ENCODE data around the gene KLHL29. TPM values are rescaled to one million over a fixed set of nuclear protein-coding genes. Genes with fewer than 3 reads are reported as not detected.

Gene KLHL29
- total and polyA plus RNA-seq, 2 experiments from 2014 or later: 1.5 to 6.5 TPM

GRCh38 chr2:23468474-23469141, 83.6 kb downstream of the KLHL29 start:
- Mint-ChIP-seq H3K4me3 (no peak overlapping the region), H3K36me3 (ENCODE audit: low read depth) (no peaks in the 10 kb centered on the region), H3K27me3 (ENCODE audit: insufficient read depth, low read depth, poor library complexity) (peaks cover 6% of the 10 kb centered on the region), H3K9me3 (no peaks in the 10 kb centered on the region; the same call in 2 of the 3 replicates), H3K4me1 (peaks cover 3% of the 10 kb centered on the region; the same call in 1 of the 3 replicates), H3K27ac (no peak overlapping the region)
- Histone ChIP-seq H3F3A (replicated peaks; ENCODE audit: low read depth) (no peaks in the 10 kb centered on the region), H3K79me2 (replicated peaks; ENCODE audit: insufficient read depth) (no peaks in the 10 kb centered on the region), H3K27ac (ENCODE audit: low read depth) (no peak overlapping the region), H3K4me1 (ENCODE audit: insufficient read depth) (no peaks in the 10 kb centered on the region), H2AFZ (no peak overlapping the region), H3K27me3 (ENCODE audit: insufficient read depth) (peaks cover 9% of the 10 kb centered on the region), H3K36me3 (ENCODE audit: insufficient read depth) (no peaks in the 10 kb centered on the region; the same call in 1 of the 2 replicates), H3K4me2 (no peak overlapping the region), H3K9me2 (ENCODE audit: insufficient read depth) (no peaks in the 10 kb centered on the region), H4K20me1 (replicated peaks; ENCODE audit: insufficient read depth) (no peaks in the 10 kb centered on the region; the same call in 1 of the 2 replicates), H3K4me3 (no peak overlapping the region)
- no peak; the same call in 2 of the 3 replicates for ATAC-seq
- DNase-seq (ENCODE audit: low spot score): no peak
- TF ChIP-seq EZH2 (IDR thresholded peaks at IDR 0.05; ENCODE audit: low read depth, unreplicated experiment) (no peak), NANOG (IDR thresholded peaks at IDR 0.05; ENCODE audit: borderline replicate concordance) (no peak), POLR2AphosphoS5 (IDR thresholded peaks at IDR 0.05; ENCODE audit: low read depth) (no peak), STAT1 (IDR thresholded peaks at IDR 0.05; ENCODE audit: unreplicated experiment) (no peak), EZH2phosphoT487 (IDR thresholded peaks at IDR 0.05; ENCODE audit: unreplicated experiment) (no peak), ETS1 (IDR thresholded peaks at IDR 0.05) (no peak)
- TF ChIP-seq, protein P1, sequence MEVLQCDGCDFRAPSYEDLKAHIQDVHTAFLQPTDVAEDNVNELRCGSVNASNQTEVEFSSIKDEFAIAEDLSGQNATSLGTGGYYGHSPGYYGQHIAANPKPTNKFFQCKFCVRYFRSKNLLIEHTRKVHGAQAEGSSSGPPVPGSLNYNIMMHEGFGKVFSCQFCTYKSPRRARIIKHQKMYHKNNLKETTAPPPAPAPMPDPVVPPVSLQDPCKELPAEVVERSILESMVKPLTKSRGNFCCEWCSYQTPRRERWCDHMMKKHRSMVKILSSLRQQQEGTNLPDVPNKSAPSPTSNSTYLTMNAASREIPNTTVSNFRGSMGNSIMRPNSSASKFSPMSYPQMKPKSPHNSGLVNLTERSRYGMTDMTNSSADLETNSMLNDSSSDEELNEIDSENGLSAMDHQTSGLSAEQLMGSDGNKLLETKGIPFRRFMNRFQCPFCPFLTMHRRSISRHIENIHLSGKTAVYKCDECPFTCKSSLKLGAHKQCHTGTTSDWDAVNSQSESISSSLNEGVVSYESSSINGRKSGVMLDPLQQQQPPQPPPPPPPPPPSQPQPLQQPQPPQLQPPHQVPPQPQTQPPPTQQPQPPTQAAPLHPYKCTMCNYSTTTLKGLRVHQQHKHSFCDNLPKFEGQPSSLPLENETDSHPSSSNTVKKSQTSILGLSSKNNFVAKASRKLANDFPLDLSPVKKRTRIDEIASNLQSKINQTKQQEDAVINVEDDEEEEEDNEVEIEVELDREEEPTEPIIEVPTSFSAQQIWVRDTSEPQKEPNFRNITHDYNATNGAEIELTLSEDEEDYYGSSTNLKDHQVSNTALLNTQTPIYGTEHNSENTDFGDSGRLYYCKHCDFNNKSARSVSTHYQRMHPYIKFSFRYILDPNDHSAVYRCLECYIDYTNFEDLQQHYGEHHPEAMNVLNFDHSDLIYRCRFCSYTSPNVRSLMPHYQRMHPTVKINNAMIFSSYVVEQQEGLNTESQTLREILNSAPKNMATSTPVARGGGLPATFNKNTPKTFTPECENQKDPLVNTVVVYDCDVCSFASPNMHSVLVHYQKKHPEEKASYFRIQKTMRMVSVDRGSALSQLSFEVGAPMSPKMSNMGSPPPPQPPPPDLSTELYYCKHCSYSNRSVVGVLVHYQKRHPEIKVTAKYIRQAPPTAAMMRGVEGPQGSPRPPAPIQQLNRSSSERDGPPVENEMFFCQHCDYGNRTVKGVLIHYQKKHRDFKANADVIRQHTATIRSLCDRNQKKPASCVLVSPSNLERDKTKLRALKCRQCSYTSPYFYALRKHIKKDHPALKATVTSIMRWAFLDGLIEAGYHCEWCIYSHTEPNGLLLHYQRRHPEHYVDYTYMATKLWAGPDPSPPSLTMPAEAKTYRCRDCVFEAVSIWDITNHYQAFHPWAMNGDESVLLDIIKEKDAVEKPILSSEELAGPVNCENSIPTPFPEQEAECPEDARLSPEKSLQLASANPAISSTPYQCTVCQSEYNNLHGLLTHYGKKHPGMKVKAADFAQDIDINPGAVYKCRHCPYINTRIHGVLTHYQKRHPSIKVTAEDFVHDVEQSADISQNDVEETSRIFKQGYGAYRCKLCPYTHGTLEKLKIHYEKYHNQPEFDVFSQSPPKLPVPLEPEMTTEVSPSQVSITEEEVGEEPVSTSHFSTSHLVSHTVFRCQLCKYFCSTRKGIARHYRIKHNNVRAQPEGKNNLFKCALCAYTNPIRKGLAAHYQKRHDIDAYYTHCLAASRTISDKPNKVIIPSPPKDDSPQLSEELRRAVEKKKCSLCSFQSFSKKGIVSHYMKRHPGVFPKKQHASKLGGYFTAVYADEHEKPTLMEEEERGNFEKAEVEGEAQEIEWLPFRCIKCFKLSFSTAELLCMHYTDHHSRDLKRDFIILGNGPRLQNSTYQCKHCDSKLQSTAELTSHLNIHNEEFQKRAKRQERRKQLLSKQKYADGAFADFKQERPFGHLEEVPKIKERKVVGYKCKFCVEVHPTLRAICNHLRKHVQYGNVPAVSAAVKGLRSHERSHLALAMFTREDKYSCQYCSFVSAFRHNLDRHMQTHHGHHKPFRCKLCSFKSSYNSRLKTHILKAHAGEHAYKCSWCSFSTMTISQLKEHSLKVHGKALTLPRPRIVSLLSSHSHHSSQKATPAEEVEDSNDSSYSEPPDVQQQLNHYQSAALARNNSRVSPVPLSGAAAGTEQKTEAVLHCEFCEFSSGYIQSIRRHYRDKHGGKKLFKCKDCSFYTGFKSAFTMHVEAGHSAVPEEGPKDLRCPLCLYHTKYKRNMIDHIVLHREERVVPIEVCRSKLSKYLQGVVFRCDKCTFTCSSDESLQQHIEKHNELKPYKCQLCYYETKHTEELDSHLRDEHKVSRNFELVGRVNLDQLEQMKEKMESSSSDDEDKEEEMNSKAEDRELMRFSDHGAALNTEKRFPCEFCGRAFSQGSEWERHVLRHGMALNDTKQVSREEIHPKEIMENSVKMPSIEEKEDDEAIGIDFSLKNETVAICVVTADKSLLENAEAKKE (CRISPR knock-in tag; IDR thresholded peaks at IDR 0.05): no peak
- TF ChIP-seq, protein P2, sequence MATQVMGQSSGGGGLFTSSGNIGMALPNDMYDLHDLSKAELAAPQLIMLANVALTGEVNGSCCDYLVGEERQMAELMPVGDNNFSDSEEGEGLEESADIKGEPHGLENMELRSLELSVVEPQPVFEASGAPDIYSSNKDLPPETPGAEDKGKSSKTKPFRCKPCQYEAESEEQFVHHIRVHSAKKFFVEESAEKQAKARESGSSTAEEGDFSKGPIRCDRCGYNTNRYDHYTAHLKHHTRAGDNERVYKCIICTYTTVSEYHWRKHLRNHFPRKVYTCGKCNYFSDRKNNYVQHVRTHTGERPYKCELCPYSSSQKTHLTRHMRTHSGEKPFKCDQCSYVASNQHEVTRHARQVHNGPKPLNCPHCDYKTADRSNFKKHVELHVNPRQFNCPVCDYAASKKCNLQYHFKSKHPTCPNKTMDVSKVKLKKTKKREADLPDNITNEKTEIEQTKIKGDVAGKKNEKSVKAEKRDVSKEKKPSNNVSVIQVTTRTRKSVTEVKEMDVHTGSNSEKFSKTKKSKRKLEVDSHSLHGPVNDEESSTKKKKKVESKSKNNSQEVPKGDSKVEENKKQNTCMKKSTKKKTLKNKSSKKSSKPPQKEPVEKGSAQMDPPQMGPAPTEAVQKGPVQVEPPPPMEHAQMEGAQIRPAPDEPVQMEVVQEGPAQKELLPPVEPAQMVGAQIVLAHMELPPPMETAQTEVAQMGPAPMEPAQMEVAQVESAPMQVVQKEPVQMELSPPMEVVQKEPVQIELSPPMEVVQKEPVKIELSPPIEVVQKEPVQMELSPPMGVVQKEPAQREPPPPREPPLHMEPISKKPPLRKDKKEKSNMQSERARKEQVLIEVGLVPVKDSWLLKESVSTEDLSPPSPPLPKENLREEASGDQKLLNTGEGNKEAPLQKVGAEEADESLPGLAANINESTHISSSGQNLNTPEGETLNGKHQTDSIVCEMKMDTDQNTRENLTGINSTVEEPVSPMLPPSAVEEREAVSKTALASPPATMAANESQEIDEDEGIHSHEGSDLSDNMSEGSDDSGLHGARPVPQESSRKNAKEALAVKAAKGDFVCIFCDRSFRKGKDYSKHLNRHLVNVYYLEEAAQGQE (IDR thresholded peaks at IDR 0.05; ENCODE audit: unreplicated experiment): no peak
- TF ChIP-seq, protein P3, sequence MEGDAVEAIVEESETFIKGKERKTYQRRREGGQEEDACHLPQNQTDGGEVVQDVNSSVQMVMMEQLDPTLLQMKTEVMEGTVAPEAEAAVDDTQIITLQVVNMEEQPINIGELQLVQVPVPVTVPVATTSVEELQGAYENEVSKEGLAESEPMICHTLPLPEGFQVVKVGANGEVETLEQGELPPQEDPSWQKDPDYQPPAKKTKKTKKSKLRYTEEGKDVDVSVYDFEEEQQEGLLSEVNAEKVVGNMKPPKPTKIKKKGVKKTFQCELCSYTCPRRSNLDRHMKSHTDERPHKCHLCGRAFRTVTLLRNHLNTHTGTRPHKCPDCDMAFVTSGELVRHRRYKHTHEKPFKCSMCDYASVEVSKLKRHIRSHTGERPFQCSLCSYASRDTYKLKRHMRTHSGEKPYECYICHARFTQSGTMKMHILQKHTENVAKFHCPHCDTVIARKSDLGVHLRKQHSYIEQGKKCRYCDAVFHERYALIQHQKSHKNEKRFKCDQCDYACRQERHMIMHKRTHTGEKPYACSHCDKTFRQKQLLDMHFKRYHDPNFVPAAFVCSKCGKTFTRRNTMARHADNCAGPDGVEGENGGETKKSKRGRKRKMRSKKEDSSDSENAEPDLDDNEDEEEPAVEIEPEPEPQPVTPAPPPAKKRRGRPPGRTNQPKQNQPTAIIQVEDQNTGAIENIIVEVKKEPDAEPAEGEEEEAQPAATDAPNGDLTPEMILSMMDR (conservative IDR thresholded peaks at IDR 0.05; ENCODE audit: low read depth in 2 of 2): no peak
